NCI-H2171 treated with DMSO at 0.1 percent for 48 hours (cell line): ENCODE results near the gene MUC13.

ENCODE experiments used
- DNase-seq: peaks from one replicate; lab custom pipeline; 2025; lab: John Stamatoyannopoulos, UW

The MUC13 gene

DNA sequence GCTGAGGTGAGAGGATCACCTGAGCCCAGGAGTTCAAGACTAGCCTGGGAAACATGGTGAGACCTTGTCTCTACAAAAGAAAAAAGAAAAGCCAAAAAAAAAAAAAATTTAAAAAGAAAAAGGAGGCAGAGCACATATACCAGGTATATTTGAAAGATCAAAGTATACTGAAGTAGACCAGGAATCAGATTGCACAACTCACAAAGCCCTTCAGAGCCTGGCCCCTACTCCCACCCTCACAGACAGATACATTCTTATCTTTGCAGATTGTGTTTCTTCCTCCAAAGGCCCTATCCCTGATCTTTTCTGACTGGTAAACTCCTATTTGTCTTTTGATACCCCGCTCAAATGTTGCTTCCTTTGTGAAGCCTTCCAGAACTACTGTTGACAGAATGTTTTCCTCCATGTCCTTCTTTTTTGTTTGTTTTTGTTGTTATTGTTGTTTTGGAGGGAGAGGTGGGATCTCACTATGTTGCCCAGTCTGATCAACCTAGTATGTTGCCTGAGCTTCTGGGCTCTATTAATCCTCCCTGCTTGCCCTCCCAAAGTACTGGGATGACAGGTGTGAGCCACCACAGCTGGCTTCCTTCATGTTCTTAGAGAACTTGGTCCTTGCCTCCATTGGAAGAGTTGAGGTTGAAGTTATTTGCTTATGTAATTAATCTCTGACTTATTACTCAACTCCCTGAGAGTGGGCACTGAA is 37.6 kb downstream of the MUC13 start:
- DNase-seq = no peak

DNA sequence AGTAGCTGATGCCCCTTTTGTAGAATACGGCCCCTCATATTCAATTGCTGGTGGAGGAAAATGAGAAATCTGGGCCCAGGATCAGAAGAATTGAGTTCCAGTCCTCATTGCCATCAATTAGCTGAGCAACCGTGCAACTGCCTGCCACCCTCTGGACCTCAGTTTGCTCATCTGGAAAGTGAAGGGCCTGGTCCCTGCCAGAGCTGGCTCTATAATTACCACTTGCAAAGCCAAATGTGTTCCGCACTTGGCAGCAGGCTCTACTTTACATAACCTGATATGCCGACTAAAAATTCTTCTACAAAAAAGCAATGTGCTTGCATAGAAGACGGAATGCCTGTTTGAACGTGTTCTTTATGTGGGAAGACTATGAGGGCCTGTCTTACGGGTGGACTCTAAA is 38.8 kb downstream of the MUC13 start:
- DNase-seq = no peak

DNA sequence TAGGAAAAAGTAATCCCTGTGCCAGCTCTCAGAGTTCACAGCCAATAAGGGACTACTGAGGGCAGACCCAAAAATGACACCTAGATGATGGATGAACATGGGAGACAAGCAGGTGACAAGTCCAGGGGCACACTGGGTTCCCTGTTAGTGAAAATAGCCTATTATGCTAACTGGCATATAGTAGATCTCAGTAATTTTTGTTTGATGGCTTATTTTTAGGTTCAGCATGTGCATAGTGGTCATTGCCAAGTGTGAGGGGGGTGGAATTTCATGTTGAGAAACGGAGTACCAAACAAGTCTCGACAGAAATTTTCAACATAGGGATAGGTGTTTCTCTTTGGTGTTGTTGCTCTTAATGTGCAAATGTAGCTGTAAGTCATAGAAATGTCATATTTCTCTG is 41.0 kb downstream of the MUC13 start:
- DNase-seq = no peak

DNA sequence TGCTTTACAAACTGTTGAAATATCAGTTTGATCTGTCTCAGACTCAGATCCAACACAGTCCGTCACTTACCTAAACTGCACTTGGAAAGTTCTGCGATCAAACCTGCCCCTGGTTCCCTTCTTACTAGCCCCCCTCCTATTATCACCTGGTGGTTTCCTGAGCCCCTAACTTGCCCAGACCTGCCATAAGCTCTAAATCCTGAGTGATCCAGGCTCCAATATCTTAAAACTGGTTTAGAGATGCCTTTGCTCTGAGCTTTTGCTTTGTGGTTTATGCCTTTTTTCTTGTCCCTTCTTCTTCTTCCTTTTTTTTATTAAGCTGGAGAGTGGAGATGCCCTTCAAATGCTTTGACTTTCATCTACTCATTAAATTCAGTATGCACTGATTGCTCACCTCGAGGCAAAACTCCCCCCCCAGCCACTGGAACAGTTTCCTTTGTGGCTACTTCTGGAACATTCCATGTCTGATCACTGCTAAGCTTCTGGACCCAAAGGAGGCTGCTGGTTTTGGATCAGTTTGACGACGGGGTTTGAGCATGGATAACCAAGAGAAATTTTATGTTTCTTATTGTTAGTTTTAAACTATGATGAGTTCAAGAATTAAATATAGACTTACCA is 43.9 kb downstream of the MUC13 start:
- DNase-seq = no peak

DNA sequence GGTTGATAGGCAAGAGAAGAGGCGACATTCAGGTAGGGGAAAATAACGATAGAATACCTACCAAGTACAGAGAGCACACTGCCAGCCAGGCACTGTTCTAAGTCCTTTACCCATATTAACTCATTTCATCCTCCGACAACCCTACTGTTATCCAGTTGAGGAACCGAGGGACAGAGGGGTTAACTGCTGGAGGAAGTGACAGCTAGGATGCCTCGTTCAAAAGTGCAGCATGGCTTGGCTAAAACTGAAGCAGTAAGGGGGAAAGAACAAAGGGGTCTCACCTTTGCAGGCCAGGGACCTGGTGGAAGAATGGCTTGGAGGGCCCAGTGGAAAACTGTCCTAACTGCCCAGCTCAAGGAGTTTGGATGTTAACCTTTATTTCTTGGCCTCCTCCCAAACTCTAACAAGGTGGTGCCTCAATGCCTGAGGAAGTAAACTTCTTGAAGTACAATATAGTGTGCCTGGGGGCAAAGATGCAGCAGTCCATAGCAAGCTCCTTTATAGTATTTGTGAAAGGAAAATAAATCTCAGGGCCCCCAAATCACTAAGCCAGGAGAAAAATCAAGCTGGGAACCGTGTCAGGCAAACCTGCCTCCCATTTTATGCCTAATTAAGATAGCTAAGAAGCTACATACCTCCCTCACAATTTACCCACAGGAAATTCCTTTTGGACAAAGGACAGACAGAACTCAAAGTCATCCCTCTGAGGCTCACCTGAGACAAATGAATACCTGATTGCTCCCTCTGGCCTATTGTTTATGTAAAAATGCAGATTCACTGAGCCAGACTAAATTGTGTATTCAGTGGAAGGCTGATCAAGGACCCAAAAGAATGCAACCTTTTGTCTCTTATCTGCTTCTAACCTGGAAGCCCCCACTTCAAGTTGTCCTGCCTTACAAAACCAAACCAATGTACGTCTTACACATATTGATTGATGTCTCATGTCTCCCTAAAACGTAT is 45.8 kb downstream of the MUC13 start:
- DNase-seq = no peak

DNA sequence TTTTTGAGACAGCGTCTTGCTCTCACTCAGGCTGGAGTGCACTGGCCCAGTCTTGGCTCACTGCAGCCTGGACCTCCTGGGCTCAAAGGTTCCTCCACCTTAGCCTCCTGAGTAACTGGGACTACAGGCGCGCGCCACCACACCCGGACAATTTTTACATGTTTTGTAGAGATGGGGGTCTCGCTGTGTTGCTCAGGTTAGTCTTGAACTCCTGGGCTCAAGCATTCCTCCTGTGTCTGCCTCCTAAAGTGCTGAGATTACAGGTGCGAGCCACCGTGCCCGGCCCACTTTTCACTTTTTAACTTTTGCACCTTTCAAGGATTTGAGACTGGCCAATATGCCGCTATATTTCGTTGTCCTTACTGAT is 46.6 kb downstream of the MUC13 start:
- no peak for DNase-seq

DNA sequence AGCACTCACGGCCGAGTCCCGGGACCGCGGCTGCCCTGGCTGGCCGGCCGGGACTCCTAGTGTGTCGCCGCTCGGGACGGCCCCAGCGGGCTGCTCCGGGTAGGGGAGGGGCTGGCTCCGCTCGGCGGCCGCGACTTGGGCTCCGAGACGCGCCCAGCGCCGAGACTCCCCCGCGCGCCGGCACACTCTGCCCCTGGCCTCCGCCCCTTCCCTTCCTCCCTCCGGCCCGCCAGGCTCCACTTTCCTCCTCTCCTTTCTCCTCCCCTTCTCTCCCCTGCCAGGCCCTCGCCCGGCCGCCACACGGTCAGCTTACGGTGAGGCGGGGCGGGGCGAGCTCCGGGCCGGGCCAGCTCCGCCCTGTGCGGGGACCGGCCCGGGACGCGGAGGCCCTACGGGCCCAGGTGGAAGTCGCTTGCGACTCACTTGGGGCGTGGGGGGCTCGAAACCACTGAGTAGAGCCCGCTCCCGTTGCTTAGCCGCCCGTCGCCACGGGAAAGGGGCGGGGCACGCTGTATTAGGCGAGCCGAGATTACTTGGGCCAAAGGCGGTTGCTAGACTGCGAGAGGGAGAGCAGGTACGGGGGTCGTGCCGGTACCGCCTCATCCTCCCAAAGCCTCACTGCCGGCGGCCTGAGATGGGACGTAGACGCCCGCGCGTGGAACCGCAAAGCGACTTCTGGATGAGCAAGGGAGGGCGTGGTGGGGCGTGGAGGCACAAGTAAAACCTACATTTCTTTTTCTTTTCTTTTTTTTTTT is 47.2 kb downstream of the MUC13 start, which contains the start of gene ITGB5:
Gene ITGB5 (minus strand): TSS at position 189 of the 755 bp plus-strand sequence. CDS start 365 bp downstream, outside the sequence.
- DNase-seq = peak; percentile 26

DNA sequence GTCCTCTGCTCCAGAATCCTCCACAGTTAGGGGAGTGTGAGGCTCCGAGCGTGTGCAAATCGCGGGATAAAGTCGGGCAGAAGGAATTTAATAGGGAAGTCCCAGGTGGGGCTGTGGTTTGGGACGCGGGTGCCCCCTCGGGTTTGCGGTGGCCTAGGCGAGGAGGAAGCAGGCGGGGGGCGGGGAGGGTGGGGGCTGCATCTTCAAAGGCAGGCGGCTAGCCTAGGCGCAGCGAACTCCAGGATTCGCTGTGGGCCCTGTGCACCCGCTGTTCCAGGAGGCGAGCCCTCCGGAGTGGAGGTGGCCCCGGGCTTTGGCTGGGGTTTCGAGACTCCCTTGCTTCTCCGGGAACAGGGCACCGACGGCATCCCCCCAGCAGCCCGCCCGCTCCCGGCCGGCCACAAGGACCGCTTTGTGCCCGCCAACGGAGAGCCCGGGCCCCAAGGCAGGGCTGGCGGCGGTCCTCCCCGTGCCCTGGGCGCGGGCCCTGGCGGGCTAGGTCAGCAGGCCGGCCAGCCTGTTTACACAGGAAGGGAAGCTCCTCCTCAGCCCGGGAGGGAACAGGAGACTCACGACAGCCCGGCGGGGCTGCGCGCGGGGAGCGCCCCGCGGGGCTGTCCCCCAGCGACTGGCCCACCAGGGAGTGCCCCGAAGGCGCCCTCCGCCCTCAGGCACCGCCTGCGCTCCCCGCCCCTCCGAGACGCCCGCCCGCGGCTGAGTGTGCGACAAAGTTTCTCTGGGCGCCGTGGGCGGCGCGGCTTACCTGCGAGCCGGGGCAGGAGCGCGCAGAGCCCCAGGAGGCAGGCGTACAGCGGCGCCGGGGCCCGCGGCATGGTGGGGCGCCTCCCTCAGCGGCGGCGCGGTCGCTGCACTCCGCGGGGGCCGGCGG is 48.1 kb downstream of the MUC13 start:
- DNase-seq = peak; percentile 25

DNA sequence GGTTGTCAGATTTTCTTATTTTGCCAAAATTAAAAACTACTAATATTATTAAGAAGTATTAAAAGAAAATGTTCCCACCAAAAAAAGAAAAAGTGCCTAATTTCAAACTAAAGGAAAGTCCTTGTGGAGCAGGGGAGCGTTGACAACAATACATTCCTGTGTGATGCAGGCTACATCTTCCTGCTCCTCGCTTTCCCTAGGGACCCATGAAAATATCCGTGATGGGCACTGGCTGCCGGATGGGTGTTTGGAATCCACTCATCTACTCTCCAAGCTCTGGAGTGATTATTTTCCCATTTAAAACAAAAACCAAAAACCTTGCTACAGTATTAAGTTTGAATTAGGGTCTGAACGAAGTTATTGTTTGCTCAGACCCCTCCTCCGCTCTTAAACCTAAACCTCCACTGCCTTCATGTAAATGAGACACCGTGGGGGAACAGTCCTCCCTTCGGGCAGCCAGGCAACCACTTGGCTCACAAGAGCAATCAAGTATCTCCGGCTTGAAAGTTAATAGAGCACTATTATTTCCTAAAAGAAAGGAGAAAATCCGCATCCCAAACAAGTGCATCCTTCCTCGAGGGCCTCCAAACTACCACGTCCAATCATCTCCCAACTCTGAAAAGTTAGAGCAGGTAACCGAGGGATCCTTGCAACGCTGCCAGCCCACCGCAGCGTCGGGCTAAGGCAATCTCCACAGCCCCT is 48.9 kb downstream of the MUC13 start:
- DNase-seq = no peak

DNA sequence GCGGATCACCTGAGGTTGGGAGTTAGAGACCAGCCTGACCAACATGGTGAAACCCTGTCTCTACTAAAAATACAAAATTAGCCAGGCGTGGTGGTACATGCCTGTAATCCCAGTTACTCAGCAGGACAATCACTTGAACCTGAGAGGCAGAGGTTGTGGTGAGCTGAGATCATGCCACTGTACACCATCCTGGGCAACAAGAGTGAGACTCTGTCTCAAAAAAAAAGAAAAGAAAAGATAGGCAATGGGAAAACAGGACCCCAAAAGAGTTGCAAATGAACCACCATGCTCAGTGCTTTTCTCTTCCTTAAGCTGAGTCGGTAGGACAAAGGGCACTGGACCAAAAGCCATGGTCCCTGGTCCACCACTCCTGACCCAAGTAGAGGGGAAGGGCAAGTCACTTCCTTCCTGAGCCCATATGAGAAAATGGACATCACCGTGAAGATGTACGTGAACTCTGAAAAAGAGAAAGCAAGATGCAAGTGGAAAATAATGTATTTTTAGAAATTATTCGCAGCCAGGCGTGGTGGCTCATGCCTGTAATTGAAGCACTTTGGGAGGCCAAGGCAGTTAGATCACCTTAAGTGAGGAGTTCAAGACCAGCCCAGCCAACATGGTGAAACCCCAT is 50.0 kb downstream of the MUC13 start:
- DNase-seq = no peak

DNA sequence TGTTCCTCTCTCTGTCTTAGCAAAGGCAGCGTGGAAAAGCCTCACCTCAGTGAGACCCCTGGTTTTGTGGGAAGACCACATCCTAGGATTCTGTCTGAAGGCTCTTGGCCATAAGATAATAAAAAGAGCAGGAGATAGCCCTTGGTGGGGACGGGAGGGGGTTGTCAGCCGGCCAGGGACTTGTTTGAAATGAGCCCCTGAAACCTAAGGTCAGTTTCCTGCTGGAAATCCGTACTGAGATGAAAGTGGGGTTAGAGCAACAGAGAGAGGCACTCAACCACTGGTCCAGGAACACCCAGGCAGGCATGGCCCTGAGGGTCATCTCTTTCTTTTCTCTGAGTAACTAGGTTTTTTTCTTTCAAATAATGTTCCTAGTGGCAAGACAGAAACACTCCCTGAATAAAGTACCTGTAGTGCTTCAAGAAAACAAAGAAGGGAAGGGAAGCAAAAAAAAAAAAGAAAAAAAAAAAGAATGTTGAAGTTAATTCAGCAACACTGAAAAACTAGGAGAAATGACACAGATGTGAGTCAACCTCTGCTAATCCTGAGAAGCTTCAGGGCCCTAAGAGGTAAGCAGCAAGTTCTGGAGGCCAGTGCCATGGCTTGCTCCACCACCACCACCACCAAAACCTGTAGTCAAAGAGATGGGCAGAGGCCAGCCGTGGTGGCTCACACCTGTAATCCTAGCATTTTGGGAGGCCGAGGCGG is 50.6 kb downstream of the MUC13 start:
- no peak for DNase-seq

DNA sequence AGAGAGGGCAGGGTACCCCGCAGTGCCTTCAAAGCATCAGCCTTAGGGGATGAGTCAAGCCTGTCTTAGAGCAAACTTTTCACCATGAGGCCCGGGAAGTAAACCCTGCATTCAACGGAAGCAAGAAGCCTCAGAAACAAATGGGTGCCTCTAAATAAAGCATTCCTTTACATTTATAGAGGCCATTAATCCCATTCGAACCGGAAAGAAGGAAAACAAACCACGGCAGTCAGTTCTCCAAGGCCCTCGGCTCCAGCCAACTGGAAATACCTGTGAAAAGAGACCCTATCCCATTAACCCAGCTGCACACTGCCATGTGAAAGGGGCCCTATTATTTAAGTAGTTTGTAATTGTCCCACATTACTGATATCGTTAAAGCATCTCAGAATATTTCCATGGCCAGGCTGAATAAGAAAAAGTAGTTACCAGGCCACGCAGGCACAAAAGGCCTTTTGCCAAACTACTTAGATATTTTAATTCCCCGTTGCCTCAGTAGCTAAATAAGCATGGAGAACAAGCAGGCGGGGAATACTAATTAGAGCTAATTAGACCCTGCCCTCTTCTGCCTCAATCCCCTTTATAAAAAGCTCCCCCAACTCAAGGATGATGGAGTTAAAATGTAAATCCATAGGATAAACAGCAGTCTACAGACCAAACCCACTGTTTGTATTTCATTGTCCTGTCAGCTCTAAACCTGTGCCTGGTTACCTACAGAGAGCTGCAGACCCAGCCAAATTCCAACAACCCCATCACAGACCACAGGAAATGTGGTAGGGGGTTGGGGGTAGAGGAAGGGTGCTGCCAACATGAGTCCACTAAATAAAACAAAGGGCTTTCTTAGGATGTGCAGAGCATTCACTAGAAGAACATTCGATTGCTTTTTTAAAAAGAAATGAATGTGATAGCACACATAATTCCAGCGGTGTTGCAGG is 51.5 kb downstream of the MUC13 start:
- no peak for DNase-seq

DNA sequence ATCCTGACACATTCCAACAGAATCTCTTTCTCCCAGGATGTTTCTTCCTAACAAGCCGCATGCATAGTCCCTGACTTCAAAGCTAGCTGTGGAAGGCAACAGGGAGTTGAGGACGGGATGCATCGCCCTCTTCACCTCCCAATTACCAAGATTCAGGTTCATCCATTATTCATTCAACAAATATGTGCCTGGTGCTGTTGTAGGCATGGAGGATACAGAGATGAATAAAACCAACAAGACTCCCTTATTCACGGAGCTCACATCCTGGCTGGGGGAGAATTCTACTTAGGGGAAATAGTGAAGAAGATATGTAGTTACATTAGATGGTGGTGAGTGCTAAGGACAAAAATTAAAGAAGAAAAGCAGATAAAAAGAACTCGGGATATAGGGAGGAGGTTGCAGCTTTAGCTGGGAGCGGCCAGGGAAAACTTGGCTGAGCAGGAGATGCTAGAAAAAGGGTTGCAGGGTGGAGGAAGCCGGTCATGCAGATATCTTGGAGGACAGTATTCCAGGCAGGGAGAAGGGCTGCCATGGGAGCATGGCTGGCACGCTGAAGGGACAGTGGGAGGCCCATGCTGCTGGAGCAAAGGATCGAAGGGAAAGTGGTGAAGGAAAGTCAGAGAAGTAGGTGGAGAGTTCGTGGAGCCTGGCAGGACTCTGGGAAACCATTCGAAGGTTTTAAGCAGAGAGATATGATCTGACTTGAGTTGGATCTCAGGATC is 52.4 kb downstream of the MUC13 start:
- DNase-seq = no peak

DNA sequence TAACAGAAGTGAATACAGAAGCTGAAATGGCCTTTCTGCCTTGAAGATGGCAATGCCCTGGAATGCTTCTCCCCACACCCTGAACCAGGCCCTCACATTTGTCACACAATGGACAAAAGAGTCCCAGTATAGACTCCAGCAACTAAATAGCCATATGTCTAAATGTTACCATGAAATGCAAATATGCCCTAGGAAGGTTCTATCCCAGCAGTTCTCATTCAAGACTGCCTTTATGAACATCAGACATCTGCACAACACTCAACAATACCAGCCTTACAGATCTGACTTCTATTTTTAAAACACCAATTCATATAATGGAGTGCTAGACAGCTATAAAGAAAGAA is 55.2 kb downstream of the MUC13 start:
- DNase-seq = no peak

DNA sequence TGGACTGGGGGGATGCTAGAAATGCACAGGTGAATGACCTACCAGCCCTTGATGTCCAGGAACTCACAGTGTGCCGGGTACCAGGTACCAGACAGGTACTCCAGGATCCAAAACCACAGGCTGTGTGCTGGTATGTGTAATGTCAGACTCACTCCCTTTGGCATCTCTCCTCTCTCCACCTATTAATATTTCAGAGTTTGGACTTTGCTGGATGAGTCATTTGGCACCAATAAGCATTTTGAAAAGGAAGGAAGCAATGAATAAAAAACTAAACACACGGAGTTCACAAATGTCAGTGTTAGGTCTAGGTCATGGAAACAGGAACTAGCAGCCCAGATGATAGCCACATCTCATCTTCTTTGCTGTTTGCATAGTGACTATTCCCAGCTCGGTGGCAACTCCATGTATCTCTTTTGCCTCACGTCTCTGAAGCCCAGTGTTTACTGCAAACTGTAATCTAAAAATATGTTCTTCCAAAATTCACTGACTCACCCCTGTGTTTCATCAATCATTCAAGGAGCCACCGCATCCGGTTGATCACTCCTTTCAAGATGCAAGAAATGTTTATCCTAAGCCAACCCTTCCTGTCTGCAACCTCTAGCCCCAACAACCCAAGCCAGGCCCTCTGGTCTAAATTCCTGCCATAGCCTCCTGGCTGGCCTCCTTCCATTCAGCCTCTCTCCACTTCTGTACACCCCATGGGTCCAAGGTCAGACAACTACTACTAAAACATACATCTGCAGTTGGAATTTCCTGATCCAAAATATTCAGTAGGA is 55.8 kb downstream of the MUC13 start:
- DNase-seq = no peak

DNA sequence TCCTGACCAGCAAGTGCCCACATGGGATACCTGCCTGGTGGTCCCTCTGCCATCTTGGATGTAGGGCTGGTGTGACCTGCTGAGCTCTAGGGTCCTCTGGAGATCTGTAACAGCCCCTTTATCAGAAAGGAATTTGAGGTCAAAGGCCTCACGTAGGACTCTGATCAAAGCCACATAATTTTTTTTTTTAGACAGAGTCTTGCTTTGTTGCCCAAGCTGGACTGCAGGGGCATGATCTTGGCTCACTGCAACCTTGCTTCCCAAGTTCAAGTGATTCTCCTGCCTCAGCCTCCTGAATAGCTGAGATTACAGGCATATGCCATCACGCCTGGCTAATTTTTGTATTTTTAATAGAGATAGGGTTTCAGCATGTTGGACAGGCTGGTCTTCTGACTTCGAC is 56.9 kb downstream of the MUC13 start:
- no peak for DNase-seq

DNA sequence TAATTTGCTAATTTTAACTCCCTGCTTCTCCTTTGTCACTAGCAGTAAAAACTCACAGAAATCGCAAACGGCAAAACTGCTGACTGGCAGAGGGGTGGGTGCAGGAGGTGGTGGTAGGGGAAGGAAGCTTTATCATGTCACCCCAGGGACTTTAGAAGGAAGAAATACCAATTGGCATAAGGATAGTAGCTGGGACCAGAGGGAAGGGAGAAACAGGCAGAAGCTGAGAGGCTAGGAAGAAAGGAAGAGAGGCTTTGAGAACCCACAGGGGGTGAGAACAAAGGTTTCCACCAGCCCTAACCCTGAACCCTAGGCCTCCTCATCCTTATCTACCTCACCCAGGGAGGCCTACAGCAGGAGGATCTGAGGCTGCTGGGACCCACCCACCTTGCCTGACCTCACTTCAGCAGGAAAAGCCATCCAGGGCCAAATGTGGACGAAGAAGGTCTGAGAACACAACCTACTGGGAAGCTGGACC is 58.1 kb downstream of the MUC13 start:
- no peak for DNase-seq
